OCI-LY1 (cell line): ENCODE results near the gene TATDN2.
"Not testable (repeated sequence)": the region's sequence is repeated elsewhere in the genome, so short reads cannot be mapped to it uniquely, and the experiment has no call there.

ENCODE experiments used
- H2AFZ ChIP-seq: fragments of 200-600 bp; sonication (generic), shearing (Covaris generic); 2 replicates; pipeline ENCODE4 v1.6.0; 2014; ENCODE audit warnings: antibody characterized with exemption, mild to moderate bottlenecking, low read length
- H3F3A ChIP-seq: fragments of 200-600 bp; sonication (generic), shearing (Covaris generic); 2 replicates; pipeline ENCODE4 v1.6.0; 2014; ENCODE audit warnings: mild to moderate bottlenecking, antibody characterized with exemption, low read length, moderate library complexity; ENCODE audit not compliant: insufficient read depth
- H3K27ac ChIP-seq: fragments of 200-600 bp; sonication (generic); 2 replicates; pipeline ENCODE4 v1.5.1; 2014; ENCODE audit warnings: low read length, mixed run types, mild to moderate bottlenecking, low read depth; ENCODE audit not compliant: poor library complexity, severe bottlenecking
- H3K27me3 ChIP-seq: fragments of 200-600 bp; sonication (generic); 2 replicates; pipeline ENCODE4 v1.6.0; 2014; ENCODE audit warnings: antibody characterized with exemption, mild to moderate bottlenecking, low read length, moderate library complexity; ENCODE audit not compliant: insufficient read depth
- H3K36me3 ChIP-seq: fragments of 200-600 bp; sonication (generic); 2 replicates; pipeline ENCODE4 v1.6.1; 2014; ENCODE audit warnings: mild to moderate bottlenecking, antibody characterized with exemption, low read length, moderate library complexity, mixed read lengths; ENCODE audit not compliant: insufficient read depth
- H3K4me1 ChIP-seq: fragments of 200-600 bp; sonication (generic); 2 replicates; pipeline ENCODE4 v1.5.1; 2014; ENCODE audit warnings: mild to moderate bottlenecking, low read length, moderate library complexity; ENCODE audit not compliant: insufficient read depth, severe bottlenecking
- H3K4me2 ChIP-seq: fragments of 200-600 bp; sonication (generic), shearing (Covaris generic); 2 replicates; pipeline ENCODE4 v1.6.1; 2014; ENCODE audit warnings: low read length
- H3K4me3 ChIP-seq: fragments of 200-600 bp; sonication (generic); 2 replicates; pipeline ENCODE4 v1.5.1; 2014; ENCODE audit warnings: low read length, low read depth, mild to moderate bottlenecking, mixed read lengths; ENCODE audit not compliant: poor library complexity, severe bottlenecking
- H3K79me2 ChIP-seq: fragments of 200-600 bp; shearing (Covaris generic); 2 replicates; pipeline ENCODE4 v1.6.1; 2016; ENCODE audit warnings: mixed run types, low read length, mixed read lengths; ENCODE audit not compliant: insufficient read depth
- H3K9ac ChIP-seq: fragments of 200-600 bp; sonication (generic), shearing (Covaris generic); 2 replicates; pipeline ENCODE4 v1.6.1; 2014; ENCODE audit warnings: mild to moderate bottlenecking, low read length, mixed read lengths
- H3K9me2 ChIP-seq: fragments of 200-600 bp; sonication (generic), shearing (Covaris generic); 2 replicates; pipeline ENCODE4 v1.6.1; 2014; ENCODE audit warnings: low read depth, mild to moderate bottlenecking, low read length, mixed read lengths
- H3K9me3 ChIP-seq: fragments of 200-600 bp; shearing (Covaris generic); 2 replicates; pipeline ENCODE4 v1.6.1; 2014; ENCODE audit warnings: low read length, mixed read lengths
- H4K20me1 ChIP-seq: fragments of 200-600 bp; sonication (generic), shearing (Covaris generic); 2 replicates; pipeline ENCODE4 v1.6.0; 2016; ENCODE audit warnings: mild to moderate bottlenecking, low read length; ENCODE audit not compliant: insufficient read depth
- CTCF ChIP-seq: fragments of 200-600 bp; sonication (generic), shearing (Covaris generic); IDR thresholded peaks from 2 replicates; pipeline ENCODE4 v1.5.1; 2017; ENCODE audit warnings: mild to moderate bottlenecking, antibody characterized with exemption, low read length, moderate library complexity, mixed read lengths
- EZH2 ChIP-seq: fragments of 200-600 bp; sonication (generic), shearing (Covaris generic); IDR thresholded peaks from 2 replicates; pipeline ENCODE4 v1.8.0; 2017; ENCODE audit warnings: borderline replicate concordance, mixed run types, mild to moderate bottlenecking, antibody characterized with exemption, low read length, moderate library complexity, mixed read lengths

TATDN2 gene

GRCh38 chr3:10268930-10269329 lies 20.7 kb downstream of the TATDN2 start:
- no peaks in the 10 kb centered on the region for H4K20me1 ChIP-seq
- H3K4me3 ChIP-seq, result no peak overlapping the region
- H3K79me2 ChIP-seq, result peaks cover 82% of the 10 kb centered on the region

GRCh38 chr3:10269443-10269842 lies 21.2 kb downstream of the TATDN2 start:
- Histone ChIP-seq H4K20me1 (no peaks in the 10 kb centered on the region), H3K36me3 (peaks cover 96% of the 10 kb centered on the region)

More at GRCh38 chr3:10268930-10269329, 20.7 kb downstream of the TATDN2 start:
- TF ChIP-seq EZH2 (no peak), CTCF (no peak)
- no peaks in the 10 kb centered on the region for H3K9me3 ChIP-seq
- no peaks in the 10 kb centered on the region for H3F3A ChIP-seq
- no peaks in the 10 kb centered on the region for H3K27me3 ChIP-seq
- no peaks in the 10 kb centered on the region for H3K9me2 ChIP-seq
- H3K4me2 ChIP-seq, result no peak overlapping the region
- no peak overlapping the region for H3K9ac ChIP-seq
- H2AFZ ChIP-seq, result no peak overlapping the region
- peaks cover 95% of the 10 kb centered on the region for H3K36me3 ChIP-seq
- H3K27ac ChIP-seq, result no peak overlapping the region
- H3K4me1 ChIP-seq, result peaks cover 10% of the 10 kb centered on the region

GRCh38 chr3:10272476-10272875 lies 24.2 kb downstream of the TATDN2 start:
- H3K9ac ChIP-seq, H3K4me3 ChIP-seq, H3F3A ChIP-seq, H3K9me2 ChIP-seq, H2AFZ ChIP-seq, H3K4me1 ChIP-seq, H3K4me2 ChIP-seq, H3K27ac ChIP-seq, H3K9me3 ChIP-seq, H3K27me3 ChIP-seq, H4K20me1 ChIP-seq: not testable (repeated sequence)
- Histone ChIP-seq H3K36me3 (peaks cover 99% of the 10 kb centered on the region), H3K79me2 (peaks cover 71% of the 10 kb centered on the region)

More at GRCh38 chr3:10269443-10269842, 21.2 kb downstream of the TATDN2 start:
- Histone ChIP-seq H3K9me2 (no peaks in the 10 kb centered on the region), H2AFZ (no peak overlapping the region), H3K27me3 (no peaks in the 10 kb centered on the region), H3K4me2 (no peak overlapping the region), H3K9ac (no peak overlapping the region), H3K79me2 (peaks cover 82% of the 10 kb centered on the region), H3K9me3 (no peaks in the 10 kb centered on the region), H3K4me3 (no peak overlapping the region), H3K4me1 (peaks cover 10% of the 10 kb centered on the region), H3K27ac (no peak overlapping the region), H3F3A (no peaks in the 10 kb centered on the region)
- no peak for TF ChIP-seq EZH2
- TF ChIP-seq CTCF, result no peak

GRCh38 chr3:10272977-10273376 lies 24.7 kb downstream of the TATDN2 start:
- Histone ChIP-seq H3K27me3 (no peaks in the 10 kb centered on the region), H2AFZ (no peak overlapping the region), H3K9ac (no peak overlapping the region), H3K4me3 (no peak overlapping the region), H3K4me2 (no peak overlapping the region), H4K20me1 (no peaks in the 10 kb centered on the region), H3K36me3 (peaks cover 99% of the 10 kb centered on the region), H3K27ac (no peak overlapping the region), H3K9me3 (no peaks in the 10 kb centered on the region), H3K4me1 (peaks cover 10% of the 10 kb centered on the region), H3K79me2 (peaks cover 66% of the 10 kb centered on the region), H3F3A (no peaks in the 10 kb centered on the region), H3K9me2 (no peaks in the 10 kb centered on the region)
- TF ChIP-seq CTCF, result no peak
- no peak for TF ChIP-seq EZH2
